IPS DF 4.7 (cell line): ENCODE results near the gene NSF.

Experiments used
- DNase-seq: peaks from one replicate; pipeline ENCODE4 v3.0.0-alpha.2; 2013; ENCODE audit warnings: low spot score; ENCODE audit errors: extremely low read depth

Gene NSF

DNA sequence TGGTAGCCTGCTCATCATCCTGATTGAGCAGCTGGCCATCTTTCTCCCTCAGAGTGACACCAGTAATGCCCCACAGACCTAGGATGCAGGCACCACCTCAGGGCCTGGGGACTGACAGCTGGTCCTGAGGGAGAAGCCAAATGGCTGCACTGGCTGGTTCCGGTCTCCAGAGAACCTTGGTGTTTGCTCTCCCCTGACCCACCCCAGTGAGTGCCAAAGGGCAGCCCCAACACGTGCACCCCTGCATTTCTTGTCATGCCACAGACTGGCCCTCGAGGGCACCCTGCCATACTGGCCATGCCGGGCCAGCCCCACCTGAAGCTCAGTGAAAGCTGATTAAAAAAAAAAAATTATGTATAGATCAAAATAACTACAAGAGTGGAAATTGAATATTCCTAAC lies 127.5 kb downstream of the NSF start:
- DNase-seq = no peak

DNA sequence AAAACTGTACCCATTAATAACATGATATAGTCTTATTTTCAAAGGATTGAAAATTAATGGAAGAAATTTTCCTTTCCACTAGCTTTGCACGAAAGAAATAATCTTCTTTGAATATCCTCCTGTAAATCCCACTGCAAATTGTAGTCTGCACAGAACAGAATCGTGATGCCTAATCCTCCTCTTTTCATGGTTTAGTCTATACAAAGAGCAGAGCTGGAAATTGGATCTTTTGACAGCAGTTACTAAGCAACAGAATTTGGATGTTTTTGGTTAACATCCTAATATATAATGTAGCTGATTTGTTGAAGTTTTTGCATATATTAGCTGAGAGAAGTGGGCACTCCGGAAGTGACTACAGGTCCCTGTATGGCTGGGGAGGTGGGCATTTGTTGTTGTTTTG lies 129.4 kb downstream of the NSF start:
- DNase-seq = no peak

DNA sequence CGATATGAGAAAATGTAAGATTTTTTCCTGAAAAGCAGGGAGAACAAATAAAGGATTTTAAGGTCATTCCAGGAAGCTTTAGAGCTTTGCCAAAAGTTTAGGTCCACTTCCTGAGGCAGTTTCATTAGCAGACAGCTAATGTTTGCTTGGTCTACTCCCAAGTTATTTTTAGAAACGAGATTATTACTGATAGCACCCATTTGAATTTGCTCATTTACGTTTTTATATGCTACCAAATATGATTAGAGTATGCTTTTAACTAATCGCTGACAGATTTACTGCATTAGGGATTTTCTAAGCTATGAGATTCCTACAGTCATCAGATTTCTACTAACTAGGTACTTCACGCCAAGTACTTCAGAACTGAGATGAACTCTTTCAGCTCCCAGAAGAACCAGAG lies 129.9 kb downstream of the NSF start:
- DNase-seq = no peak

DNA sequence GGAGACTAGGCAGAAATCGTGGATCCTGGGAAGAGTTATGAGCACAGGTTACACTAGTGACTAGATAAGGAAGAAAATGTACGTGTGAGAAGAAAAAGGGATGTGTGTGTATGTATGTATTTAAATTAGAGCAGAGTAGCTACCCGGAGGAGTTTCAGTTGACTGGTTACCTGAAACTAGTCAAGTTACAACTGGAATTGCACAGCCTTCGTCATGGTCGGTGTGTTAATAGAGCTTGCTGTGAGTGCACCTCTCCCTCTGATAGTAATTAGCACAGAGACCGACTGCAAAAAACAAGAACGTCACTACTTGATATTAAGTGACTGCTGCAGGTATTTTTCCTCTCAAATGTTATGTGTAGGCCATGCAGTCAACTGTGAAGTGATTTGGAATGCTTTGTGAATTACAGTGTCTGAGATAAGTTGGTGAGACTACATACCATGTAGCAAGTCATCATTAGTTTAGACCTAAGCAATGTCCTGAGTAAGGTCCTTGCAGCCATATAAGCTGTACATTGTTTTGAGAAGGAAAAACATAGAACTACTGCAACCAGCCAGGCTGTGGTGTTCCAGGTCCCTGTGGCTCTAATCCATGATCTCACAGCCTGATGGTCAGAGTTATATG lies 132.3 kb downstream of the NSF start:
- DNase-seq = no peak

DNA sequence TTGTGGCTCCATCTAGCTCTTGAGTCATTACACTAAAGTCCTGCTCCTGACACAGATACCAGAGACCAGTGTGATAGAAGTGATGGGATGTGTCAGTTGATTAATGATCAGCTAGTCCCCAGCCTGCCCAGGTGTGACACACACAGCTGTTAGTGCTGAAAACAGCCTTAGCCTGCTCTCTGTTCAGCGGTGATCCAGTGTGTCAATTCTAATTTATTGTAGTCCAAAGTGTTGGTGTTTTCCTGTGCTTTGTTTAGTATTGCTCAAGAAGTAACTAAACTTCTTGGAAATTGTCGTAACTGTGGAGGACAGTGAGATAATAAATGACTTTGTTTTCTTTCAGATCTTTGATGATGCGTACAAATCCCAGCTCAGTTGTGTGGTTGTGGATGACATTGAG lies 135.7 kb downstream of the NSF start:
- DNase-seq = no peak

DNA sequence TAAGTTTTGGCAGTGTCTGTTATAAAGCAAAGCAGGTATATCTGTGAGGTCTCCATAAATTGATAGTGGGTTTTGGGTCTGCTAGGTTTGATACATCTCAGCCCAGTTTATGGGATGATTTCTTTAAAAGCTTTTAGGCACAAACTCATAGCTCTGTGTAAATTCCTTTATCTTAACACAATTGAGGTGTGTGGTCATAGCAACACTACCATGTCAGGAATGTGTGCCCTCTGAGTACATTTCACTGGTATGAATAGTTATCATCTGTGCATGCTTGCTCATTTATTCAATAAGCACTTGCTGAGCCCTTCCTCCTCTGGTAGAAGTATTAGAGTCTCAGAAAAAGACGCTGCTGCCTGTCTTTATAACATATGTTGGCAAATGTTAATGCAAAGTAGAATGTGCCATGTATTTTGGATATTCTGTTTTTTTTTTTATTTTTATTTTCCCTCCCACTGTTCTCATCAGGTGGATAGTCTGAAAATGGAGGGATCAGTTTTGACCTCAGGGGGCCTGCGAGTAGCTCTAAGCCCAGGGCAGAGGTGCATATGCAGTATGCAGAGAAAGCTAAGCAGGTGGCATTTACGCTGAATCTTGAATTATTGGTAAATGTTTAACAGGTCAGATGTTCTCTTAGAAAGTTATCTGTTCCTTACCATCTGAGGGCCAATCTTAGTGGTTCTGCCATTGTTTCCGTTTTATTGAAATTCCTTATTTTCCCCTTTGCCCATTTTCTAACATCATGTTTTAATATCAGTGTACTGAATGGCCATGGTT lies 137.3 kb downstream of the NSF start:
- no peak for DNase-seq

DNA sequence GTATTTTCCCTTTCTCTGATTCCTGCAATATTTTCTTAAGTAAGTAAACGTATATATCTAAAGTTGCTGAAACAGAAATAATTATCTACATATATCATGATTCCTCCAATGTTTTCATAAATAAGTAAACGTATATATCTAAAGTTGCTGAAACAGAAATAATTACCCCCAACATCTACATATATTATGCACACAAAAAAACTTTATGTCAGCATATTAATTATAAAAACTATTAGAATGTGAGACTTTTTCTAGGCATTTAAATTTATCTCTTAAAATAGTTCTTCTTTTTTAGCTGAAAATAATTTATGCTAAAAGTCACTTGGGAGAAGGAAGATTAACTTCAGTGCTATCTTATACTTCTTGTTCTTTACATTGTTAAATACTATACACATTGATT lies 139.6 kb downstream of the NSF start:
- no peak for DNase-seq

DNA sequence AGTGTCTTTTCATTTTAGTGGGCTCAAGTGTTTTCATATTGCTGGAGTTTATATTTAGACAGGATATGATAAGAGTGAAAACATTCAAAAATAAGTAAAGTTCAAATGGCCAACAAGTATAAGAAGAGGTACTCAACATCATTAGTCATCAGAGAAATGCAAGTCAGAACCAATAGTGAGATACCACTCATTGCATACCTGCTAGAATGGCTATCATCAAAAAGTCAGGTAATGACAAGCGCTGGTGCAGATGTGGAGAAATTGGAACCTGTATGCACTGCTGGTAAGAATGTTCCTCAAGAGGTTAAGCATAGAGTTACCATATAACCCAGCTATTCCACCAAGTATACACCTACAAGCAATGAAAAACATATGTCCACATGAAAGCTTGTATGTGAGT lies 140.2 kb downstream of the NSF start:
- no peak for DNase-seq

DNA sequence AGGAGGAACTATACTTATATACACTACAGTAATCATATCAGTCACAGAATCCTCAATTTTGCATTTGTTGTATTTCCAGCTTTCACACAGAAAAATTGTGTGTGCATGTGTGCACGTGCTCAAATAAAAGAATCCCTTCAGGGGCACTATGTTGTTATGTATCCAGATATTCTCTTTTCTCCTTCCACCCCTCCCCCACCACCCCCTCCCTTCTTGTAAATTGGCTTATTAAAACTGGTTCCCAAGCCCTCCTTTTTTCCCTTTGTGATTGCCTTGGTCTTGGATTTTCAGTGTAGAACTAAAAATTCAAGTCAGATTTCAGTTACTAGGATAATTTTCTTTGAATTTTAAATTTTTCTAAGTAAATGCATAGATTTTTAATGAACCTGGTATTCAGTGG lies 141.7 kb downstream of the NSF start:
- DNase-seq = no peak

DNA sequence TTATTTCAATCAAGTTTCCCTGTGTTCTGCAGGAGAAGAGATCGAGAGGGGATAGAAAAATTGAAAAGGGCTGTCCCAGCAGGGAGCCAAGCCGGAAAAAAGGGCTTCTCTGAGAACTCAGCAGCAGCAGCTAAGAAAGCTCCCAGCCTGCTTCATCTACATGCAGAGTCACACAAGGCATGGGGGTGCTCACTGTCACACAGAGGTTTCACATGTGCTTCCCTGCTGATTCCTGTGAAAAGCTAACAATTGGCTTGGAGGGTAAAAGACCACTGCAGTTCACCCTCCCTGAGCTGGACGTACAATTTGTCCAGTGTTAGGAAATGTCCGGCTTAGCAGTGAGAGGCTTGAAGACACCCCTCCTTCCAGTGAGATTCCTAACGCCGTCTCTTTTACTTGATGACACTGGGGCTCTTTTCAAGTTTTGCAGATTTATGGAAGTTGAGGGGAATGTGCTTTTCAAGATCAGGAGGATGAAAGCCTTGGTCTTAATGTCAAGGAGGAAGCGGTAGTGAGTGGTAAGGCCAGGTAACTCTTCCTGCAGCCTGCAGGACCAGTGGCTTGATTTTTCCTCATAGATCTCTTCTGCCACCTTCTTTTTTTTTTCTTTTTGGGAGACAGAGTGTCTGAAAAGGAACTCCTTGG lies 142.4 kb downstream of the NSF start:
- DNase-seq = peak; percentile 58

DNA sequence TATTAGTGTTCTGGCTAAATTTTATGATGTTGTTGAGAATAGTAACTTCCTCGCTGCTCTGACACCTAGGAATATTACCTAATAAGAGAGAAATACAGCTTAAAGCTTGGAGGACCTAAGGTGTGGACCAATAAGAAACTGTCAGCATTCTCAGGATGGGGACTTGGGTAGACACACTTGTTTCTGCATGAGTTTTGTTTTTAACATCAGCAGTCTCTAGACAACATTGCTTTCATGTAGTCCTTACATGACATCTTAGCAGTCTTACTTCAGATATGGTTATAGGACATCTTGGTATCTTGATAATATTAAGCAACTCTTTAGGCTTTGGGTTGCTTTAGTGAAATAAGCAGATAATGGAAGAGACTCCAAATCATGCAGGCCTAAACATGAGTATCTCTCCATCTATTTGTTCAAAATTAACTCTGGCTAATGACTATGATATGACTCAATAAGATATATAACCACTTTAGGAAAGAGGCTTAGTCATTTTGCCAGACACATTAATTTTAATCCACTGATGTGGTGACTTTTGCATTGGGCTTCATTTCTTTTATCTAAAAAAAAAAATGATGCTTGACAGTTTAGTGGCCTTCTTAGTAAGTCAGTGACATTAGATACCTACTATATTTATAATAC lies 143.5 kb downstream of the NSF start:
- DNase-seq = no peak

DNA sequence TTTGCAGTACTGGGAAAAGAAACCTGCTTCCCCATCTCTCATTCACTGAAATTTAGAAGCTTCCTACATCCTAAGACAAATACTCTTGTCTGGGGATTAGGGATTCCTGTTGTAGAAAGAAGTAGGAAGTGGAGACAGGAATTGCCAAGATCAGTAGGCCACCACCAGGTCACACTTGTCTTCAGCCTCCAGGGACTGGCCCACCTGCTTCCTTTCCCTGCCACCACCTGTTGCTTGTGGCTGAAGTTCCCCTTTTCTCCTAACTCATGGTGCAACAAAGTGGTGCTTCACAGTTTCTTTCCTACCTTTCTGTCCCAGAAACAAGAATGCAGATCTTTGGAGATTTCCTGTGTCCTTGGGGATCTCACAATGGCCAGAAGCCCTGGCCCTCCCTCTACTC lies 145.6 kb downstream of the NSF start:
- no peak for DNase-seq

DNA sequence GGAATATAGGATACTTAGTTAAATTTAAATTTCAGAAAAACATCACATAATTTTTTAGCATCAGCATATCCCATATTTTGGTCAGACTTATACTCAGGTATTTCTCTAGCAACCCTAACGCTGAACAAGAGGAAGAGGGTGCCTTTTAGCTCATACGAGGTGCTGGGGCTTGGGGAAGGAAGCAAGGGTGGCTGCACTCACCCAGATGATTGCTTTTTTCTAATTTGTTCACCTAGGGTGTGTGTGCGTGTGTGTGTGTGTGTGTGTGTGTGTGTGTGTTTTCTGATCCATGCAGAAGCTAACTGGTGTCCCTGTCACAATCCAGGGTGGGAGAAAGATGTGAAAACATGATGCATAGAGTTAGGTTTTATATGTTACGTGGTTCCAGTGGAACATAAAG lies 146.9 kb downstream of the NSF start:
- no peak for DNase-seq

DNA sequence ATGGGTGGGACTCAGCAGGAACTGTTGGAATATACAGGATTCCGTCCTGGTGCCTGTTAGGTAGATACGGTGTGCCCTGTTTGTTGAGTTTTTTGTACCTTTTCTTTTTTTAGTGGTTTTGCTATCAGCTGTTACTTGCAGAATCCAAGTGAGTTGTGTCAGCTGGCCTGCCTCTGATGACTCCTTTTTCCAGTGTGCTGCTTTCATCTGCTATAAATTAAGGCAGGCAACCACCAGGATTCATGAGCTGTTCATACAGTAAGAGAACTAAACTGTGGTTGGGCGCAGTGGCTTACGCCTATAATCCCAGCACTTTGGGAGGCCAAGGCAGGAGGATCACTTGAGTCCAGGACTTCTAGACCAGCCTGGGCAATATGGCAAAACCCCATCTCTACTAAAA lies 148.1 kb downstream of the NSF start:
- no peak for DNase-seq

DNA sequence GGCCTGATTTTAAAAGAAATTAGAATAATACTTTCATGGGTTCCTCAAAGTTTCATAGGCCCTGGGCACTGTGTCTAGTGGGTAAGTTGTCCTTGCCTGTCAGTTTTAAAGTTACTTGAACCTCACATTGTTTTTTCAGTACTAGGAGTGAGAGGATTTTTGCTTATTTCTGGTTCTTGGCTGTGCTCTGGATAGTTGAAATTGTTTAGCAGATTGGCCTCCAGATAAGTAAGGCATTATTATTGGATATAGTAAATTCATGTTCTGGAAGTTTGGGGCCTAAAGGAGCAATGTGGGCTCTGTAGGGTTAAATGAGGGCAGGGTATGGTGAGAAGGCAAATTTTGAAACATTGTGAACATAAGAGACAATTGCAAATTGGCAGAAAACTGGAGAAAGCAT lies 149.5 kb downstream of the NSF start:
- no peak for DNase-seq

DNA sequence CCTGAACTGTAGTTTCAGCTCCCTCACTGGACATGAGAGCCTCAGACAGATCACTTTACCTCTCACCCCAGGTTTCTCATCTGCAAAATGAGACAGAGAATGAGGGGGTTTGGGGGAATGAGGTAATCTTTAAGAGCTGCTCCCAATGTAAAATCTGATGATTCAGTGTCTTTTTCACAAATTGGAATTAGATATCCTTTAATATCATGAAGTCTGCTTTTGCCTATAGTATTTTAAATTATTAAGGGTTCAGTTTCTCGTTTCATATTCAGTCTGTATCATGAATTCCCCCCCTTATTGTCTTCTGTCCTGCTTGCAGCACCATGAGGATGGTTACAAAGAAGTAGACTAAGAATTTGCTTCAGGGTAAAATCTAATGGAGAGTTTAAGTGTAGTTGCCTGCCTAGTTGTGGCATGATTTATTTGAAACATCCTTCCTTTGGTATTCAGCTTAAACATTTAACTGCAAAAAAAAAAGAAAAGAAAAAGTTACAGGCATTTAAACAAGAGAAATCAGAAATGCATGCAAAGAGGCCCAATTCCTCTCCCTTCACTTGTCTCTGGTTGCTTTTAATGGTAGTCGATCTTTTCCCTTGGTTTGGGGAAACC lies 150.8 kb downstream of the NSF start:
- no peak for DNase-seq

DNA sequence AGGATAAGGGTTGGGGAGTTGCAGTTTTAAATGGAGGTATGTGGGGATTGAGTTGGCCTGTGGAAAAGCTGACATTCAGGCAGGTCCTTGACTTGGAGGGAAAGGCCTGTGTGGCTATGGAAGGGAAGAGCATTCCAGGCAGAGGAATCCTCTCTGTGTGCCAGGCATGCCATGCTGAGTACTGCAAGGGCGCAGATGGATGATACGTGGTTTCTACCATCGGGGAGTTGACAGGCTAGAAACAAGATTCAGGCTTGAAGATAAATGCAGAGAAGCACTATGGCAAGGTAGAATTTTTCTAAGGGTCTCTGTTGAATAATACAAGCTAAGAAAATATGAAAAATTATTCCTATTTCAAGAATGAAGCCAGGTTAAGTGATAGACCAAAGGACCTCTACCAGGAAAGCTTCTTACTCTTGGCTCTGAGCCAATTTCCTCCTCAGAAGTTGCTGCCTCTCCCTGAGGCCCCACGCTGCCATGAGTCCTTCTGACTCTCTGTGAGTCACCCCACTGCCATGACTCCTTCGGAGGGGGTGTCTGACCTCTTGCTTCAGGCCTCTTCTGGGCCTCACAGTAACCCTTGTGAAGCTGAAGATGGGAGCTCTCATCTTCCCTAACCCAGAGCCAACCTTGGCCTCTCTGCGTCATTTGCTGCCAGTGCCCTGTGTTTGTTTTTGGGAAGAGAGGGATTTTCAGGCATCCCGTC lies 152.2 kb downstream of the NSF start:
- no peak for DNase-seq

DNA sequence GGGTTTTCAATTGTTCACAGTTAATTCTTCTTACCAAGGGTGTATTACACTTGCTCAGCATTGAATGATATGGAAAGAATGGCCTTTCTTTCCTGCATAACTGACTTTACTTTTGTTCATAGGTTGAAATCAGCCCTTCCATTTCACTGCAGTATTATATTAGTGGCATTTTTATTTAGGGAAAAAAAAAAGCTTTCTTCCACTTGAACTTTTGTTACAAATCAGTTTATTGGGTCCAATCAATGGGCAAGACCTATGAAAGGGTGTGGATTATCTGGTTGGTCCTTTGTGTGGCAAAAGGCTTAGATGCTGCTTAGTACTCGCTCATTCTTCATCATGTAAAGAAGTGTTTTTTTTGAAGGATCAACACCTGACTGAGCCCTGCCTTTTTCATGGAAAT lies 154.0 kb downstream of the NSF start:
- no peak for DNase-seq

DNA sequence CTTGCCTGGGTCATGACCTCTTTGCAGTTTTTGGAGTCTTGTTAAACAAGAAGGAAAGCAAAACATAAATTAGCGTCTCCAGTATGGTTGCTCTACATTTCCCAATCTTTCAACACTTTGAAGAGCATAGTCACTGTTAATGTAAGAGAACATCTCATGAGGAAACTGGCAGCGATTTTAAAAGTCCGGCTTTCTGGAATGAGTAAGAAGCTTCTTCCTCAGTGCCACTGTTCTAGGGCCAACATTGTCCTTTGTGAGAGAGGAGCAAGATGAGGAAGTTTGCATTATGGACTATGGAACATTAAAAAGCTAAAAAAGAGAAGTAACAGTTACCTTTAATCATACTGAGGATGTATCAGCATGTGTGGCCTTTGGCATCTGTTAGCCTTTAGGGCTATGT lies 154.9 kb downstream of the NSF start:
- no peak for DNase-seq

DNA sequence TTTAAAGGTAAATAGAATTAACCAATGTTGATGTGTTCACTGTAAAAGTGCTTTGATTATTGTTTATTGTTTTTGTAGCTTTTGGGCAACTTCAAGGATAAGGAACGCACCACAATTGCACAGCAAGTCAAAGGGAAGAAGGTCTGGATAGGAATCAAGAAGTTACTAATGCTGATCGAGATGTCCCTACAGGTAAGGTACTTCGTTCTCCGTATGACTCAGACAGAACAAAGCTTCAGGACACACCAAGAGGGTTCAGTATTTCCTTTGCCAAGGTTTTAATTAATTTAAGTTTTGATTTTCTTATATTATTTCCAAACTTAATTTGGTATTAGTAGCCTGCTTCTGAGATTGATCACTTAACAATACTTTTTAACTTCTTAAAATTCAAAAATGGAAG lies 161.0 kb downstream of the NSF start:
- DNase-seq = no peak

DNA sequence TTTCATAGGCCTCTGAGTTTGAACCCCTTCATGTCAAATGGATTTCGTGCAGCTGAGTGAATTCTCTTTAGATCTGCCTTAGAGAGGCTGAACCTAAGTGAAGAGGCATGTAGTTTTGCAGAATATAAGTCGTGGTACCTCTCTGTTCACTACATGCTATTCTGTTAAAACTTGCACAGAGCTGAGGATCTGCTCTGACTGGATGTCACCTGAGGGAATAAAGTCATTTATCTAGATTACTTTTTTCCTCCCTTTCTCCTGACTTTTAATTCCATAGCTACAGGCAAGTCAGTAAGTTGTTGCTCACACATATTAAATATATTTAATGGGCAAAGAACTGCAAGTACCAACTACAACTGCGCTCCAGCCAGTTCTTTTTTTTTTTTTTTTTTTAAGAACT lies 163.3 kb downstream of the NSF start:
- no peak for DNase-seq
